ENCODE results near the gene DGKQ. TPM values are rescaled to one million over a fixed set of nuclear protein-coding genes. Genes with fewer than 3 reads are reported as not detected.

DGKQ gene
- total RNA-seq, 1 experiment from 2014 or later = 22.0 TPM

DNA sequence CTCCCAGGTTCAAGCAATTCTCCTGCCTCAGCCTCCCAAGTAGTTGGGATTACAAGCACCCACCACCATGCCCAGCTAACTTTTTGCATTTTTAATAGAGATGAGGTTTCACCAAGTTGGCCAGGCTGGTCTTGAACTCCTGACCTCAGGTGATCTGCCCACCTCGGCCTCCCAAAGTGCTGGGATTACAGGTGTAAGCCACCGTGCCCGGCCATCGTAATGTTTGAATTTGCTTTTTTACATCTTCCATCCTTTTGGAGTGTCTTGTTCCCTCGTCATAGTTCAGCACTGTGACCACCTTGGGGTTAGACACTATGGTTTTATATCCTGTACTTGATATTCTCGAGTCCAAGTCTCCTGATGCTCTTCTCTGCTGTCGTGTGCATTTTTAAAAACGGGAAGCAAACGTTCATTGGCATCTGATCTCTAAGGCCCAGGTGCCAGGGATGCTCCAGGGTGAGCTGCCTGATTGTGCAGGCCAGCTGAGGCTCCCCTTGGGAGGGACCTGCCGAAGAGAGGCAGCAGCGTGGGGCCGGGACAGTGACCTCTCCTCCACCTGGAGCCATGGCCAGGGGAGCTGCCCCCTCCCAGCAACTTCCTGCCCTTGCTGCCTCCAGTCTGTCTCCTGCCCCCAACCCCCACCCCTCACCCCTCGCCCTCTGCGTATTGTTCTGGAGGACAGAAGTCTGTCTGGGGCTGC lies 16.7 kb downstream of the DGKQ start:
- H3K36me3 ChIP-seq (ENCODE audit: control insufficient read depth in 1 of 2, insufficient read depth in 2 of 2, low read length in 2 of 2) = no peaks in the 10 kb centered on the region
- POLR2A ChIA-PET = no interaction called here
- TF ChIP-seq EZH2 (IDR thresholded peaks at IDR 0.05) (no peak), SIN3A (IDR thresholded peaks at IDR 0.05; ENCODE audit: low read depth) (no peak), POLR2AphosphoS5 (IDR thresholded peaks at IDR 0.05; ENCODE audit: low read depth, low read length) (no peak), SRF (IDR thresholded peaks at IDR 0.05; ENCODE audit: low read depth) (no peak), ELF1 (IDR thresholded peaks at IDR 0.05; ENCODE audit: borderline replicate concordance, low read depth) (no peak), EZH2phosphoT487 (IDR thresholded peaks at IDR 0.05; ENCODE audit: borderline replicate concordance) (no peak), JUND (IDR thresholded peaks at IDR 0.05) (no peak), YY1 (IDR thresholded peaks at IDR 0.05; ENCODE audit: extremely low read depth, insufficient replicate concordance, low read depth, low read length) (no peak)
- TF ChIP-seq, protein P1, sequence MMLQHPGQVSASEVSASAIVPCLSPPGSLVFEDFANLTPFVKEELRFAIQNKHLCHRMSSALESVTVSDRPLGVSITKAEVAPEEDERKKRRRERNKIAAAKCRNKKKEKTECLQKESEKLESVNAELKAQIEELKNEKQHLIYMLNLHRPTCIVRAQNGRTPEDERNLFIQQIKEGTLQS (IDR thresholded peaks at IDR 0.05) = no peak
- TF ChIP-seq, protein P2, sequence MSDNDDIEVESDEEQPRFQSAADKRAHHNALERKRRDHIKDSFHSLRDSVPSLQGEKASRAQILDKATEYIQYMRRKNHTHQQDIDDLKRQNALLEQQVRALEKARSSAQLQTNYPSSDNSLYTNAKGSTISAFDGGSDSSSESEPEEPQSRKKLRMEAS (IDR thresholded peaks at IDR 0.05) = no peak
- TF ChIP-seq, protein P3, sequence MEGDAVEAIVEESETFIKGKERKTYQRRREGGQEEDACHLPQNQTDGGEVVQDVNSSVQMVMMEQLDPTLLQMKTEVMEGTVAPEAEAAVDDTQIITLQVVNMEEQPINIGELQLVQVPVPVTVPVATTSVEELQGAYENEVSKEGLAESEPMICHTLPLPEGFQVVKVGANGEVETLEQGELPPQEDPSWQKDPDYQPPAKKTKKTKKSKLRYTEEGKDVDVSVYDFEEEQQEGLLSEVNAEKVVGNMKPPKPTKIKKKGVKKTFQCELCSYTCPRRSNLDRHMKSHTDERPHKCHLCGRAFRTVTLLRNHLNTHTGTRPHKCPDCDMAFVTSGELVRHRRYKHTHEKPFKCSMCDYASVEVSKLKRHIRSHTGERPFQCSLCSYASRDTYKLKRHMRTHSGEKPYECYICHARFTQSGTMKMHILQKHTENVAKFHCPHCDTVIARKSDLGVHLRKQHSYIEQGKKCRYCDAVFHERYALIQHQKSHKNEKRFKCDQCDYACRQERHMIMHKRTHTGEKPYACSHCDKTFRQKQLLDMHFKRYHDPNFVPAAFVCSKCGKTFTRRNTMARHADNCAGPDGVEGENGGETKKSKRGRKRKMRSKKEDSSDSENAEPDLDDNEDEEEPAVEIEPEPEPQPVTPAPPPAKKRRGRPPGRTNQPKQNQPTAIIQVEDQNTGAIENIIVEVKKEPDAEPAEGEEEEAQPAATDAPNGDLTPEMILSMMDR (IDR thresholded peaks at IDR 0.05 in 2 of 3, conservative IDR thresholded peaks at IDR 0.05 in 1 of 3; ENCODE audit: borderline replicate concordance in 1 of 3, insufficient read depth in 1 of 3, low read depth in 2 of 3, low read length in 2 of 3) = no peak
- no peaks in the 10 kb centered on the region for H3K4me1 ChIP-seq (ENCODE audit: control insufficient read depth in 1 of 2, insufficient read depth in 2 of 2, low read length in 2 of 2)
- RAD21 ChIA-PET (ENCODE audit: low non-redundant PET in 1 of 2, low total read pairs in 2 of 2, uncharacterized antibody in 2 of 2, unreplicated experiment in 2 of 2) = no interaction called here
- DNase-seq (ENCODE audit: low read depth, low spot score) (no peak), ATAC-seq (no peak)
- H3K79me2 ChIP-seq (ENCODE audit: insufficient read depth, low read length) = no peaks in the 10 kb centered on the region; the same call in 1 of the 2 replicates
- no TSS peak for BruUV-seq (replicated peaks)
- intact Hi-C loops (cut with micrococcal nuclease) = no loop called here
- H3K9me2 ChIP-seq (ENCODE audit: insufficient read depth) = no peaks in the 10 kb centered on the region
- H2AFZ ChIP-seq (ENCODE audit: low read depth, low read length, poor library complexity, severe bottlenecking) = no peak overlapping the region
- no peaks in the 10 kb centered on the region for H4K20me1 ChIP-seq (ENCODE audit: insufficient read depth)
- no peaks in the 10 kb centered on the region for H3K9me3 ChIP-seq (ENCODE audit: control insufficient read depth in 1 of 2, insufficient read depth in 1 of 2, low read depth in 1 of 2, low read length in 2 of 2)
- H3K27ac ChIP-seq (ENCODE audit: low read depth, low read length) = no peak overlapping the region
- H3K9ac ChIP-seq (ENCODE audit: low read length) = no peak overlapping the region
- H3K27me3 ChIP-seq (ENCODE audit: insufficient read depth, low read length) = no peaks in the 10 kb centered on the region
- no peak overlapping the region for H3K4me3 ChIP-seq (replicated peaks in 1 of 2; ENCODE audit: low read depth in 1 of 2, low read length in 2 of 2)
- CTCF ChIA-PET = no interaction called here
- no peak overlapping the region for H3K4me2 ChIP-seq (ENCODE audit: low read length)
